ENCODE results near the gene CMAS.
"Not testable (repeated sequence)": the region's sequence is repeated elsewhere in the genome, so short reads cannot be mapped to it uniquely, and the experiment has no call there.

CMAS gene

DNA sequence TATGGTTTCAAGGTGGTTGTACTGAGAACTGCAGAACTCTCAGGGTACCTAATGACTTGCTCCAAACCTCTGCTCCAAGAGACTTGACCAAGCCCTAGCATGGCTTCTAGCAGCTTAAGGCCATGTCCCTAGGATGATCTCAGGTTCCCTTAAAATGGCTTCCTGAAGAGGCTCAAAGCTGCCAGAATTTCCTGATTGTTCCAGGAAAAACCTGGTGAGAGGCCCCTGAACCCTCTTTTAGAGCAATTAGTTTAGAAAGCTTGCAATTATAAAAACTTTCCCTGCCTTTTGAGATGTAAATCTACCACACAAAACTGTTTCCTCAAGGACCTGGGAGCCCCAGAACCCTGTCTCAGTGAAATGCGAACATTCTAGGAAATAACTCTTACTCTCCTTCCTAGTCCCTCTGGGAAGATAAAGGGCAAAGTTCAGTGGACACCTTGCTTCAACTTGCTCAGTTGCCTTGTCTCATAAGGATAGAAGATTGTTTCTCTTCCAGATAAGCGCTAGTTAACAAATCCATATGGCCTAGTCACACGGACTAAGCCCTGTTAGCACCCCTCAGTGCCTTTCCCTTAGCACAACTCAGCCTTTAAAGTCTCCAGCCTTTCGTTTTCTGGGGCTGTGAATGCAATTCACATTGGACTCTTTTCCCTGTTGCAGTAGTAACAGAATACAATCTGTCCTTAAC lies 2.5 kb downstream of the CMAS start:
- DNase-seq: no peak

DNA sequence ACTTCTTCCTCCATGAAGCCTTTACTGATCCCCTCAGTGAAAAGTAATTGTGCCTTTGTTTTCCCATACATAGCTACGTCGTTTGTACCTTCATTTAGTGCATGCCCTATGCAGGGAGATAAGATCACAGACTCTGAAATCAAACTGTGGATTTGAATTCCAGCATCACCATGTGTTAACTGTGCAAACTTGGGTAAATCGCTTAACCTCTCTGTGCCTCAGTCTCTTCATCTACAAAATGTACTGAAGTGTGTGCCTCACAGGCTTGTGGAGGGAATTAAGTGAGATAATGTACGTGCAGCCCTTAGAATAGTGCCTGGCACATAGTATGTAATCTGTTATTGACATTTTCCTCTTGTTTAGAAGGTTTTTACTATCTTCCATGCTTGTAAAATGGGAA lies 4.1 kb downstream of the CMAS start:
- DNase-seq: no peak

DNA sequence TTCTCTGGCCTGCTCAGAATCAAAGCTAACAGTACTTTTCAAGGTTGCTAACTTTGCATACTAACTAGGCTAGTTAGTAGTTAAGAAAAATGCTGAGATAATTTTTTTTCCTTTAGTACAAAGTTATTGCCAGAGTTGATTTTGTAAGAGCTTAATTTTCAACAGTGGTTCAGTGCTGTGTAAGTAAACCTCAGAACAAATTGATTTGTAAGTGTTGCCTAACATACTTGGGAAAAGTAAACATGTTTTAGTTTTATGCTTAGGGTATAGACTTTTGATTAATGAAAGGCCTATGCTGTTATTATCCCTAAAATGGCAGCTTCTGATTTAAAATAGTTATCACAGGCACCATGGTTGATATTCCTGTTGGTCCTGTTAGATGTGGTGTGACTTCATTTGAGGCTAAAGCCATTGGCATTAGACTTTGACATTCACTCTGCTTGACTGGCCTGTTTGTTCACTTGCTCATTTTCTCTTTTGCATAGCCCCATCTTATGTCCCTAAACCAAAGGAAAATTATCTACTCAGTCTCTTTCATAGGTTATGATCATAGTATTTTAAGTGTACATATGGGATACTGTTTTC lies 5.2 kb downstream of the CMAS start:
- no peak for DNase-seq

DNA sequence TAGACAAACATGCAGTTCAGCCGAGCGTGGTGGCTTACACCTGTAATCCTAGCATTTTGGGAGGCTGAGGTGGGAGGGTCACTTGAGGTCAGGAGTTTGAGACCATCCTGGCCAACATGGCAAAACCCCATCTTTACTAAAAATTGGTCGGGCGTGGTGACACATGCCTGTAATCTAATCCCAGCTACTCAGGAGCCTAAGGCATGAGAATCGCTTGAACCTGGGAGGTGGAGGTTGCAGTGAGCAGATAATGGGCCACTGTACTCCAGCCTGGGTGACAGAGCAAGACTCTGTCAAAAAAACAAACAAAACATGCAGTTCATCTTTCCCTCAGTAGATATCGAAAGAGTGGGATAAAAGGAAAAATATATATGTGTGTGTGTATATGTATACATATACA lies 7.0 kb downstream of the CMAS start:
- not testable (repeated sequence) for DNase-seq

DNA sequence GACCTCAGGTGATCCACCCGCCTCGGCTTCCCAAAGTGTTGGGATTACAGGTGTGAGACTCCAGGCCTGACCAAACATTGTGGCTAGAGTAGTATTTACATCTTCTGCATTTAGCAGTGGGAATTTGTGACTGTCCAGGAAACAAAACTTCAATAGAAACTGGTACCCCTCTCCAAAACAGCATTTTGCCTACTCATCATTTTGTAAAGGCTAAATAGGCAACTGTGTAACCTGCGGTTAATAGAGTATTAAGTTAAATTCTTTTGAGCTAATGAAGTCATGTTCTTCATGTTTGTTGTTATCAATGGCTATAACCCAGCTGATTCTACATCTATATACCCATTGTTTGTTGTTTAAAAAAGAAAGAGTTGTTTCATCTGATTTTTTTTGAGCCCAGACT lies 8.1 kb downstream of the CMAS start:
- DNase-seq: no peak

DNA sequence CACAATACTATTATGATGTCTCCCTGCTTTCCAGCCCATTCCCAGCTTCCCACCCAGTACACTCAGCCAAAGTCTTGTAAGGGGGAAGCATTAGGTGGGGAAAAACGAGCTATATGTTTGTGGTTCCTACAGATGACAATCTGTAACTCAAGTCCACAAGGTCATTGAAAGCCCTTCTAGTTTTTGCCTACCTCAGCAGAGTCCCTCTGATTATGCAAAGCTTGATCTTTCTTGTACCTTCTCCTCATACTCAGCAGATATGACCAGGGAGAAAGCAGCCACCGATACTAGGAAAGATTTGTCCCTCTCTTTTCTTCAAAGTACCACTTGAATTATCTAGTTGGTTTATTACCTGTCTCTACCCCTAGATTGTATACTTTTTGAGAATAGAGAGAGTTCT lies 10.6 kb downstream of the CMAS start:
- no peak for DNase-seq

DNA sequence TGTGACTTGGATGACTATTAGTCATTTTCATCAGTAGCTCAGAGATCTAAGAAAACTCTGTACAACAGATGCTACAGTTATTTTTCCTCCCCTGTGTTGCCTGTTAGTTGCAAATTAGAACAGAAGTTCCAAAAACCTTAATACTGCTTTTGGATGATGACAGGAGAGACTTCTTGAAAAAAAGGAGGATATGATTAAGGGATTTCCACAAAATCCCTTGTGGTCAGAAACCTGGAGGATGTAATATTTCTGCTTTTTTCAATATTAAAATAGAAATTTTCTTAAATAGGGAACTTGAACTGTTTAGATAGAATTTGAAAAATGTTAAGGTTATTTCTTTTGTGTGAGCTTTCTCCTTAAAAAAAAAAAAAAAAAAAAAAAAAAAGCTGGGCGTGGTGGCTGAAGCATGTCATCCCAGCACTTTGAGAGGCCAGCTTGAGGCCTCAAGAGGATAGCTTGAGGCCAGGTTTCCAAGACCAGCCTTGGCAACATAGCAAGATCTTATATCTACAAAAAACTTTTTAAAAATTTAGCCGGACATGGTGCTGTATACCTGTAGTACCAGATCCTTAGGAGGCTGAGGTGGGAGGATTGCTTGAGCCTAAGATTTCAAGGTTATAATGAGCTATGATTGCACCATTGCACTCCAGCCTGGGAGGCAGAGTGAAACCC lies 14.1 kb downstream of the CMAS start:
- DNase-seq: peak in 1 of 2 experiments; percentile 8

DNA sequence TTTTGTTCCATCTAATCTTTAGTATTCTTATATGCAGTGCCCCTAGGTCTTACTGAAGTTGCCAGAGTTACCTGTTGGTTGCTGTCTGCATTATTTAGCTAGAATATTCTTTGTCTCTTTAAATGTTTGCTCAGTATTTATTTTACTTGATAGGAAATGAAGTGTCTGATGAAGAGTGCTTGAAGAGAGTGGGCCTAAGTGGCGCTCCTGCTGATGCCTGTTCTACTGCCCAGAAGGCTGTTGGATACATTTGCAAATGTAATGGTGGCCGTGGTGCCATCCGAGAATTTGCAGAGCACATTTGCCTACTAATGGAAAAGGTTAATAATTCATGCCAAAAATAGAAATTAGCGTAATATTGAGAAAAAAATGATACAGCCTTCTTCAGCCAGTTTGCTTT lies 18.9 kb downstream of the CMAS start:
- DNase-seq: no peak

DNA sequence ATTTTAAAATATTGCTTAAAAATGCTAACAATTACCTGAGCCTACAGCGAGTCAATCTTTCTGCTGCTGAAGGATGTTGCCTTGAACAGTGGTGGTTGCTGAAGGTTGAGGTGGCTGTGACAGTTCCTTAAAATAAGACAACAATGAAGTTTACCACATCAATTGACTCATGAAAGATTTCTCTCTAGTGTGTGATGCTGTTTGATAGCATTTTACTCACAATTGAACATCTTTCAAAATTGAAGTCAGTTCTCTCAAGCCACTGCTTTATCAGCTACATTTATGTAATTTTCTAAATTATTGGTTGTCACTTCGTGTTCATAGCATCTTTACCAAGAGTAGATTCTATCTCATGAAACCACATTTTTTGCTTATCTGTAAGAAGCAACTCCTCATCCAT lies 20.3 kb downstream of the CMAS start:
- no peak for DNase-seq

DNA sequence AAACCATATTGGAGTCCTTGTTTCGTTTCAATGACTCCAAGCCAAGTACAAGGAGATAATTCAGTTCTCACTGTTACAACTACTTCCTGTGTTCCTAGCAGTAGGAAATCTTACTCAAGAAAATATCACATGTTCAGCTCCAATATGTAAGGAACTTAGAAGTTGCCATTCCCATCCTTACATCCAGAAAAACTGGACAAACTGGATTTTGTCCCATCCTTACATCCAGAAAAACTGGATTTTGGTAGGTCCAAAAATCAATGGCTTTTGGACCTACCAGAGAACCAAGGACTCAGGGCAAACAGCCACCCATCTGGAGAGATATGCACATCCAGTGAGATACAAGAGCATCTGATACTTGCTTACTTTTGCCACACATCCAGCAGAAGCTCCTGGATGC lies 23.8 kb downstream of the CMAS start:
- no peak for DNase-seq

DNA sequence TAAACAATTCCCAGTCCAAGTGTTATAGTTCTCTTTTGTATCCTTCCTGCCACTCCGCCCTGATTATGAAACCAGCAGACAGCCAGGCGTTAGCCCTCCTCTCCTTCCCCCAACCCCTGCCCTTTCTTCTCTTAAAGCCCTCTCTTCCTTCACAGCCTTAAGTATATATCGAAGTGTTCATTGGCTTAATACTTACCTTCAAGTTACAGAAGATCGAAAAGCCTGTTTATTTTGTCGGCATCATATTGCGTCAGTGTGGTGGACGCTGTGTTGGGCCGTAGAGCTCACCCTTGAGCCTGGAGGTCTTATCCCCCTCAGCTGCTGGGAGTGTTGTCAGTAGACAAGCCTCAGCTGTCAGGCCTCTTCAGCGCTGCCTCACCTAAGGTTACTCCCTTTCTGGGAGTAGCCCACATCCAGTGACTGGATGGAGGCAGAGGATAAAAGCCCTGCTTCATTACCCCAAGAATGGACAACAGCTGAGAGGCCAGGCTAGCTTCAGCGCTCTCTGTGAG lies 36.2 kb downstream of the CMAS start:
- DNase-seq: no peak

DNA sequence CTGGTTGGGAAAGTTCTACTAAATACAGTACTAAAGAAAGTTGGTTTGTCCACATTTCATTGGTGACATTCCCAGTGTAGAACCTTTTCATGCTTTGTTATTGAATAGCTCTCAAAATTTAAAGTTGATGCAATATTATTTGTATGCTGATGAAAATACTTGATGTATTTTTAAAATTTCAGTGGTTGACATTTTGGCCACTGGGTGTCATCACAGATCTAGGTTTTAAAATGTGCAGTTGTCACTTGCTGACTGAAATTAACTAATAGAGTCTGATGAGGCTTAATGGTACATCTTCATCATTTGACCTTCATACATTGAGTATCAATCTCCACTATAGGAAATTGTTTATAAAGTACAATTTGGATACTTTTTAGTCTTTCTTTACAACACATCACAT lies 37.1 kb downstream of the CMAS start:
- DNase-seq: peak; percentile 67 to 68

DNA sequence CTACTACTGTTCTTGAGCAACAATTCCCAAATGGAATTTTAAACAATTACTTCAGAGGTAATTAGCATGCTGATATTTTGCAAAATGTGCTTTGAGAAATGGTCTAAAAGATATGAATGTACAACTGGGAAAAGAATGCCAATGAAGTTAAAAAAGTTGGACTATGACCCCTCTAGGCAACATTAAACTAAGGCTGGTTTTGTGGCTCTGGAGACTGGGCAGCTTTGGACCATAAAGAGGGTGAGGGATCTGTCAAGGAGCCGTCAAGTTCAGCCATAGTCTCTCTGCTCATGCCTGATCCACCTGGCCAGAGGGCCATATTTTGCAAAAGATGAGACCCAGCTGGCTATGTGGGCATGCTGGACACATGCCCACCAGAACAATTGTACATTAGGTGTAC lies 38.8 kb downstream of the CMAS start:
- DNase-seq: no peak

DNA sequence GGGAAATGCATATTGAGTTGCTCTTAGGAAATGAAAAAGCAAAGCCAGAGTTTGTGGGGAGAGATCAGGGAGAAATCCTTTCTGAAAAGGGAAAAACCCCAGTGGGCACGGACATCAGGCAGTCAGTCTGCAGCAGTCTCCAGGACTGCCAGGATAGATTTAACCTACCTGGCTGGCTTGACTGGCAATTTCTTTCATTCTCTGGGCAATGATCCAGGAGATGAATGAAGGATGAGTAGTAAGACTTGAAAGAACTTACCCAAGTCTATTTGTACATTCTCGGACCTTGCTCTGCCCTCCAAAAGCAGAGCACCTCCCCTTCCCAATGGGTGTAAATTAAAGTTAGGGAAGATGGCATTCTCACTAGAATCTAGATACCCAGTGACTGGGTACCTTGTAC lies 42.9 kb downstream of the CMAS start:
- no peak for DNase-seq

DNA sequence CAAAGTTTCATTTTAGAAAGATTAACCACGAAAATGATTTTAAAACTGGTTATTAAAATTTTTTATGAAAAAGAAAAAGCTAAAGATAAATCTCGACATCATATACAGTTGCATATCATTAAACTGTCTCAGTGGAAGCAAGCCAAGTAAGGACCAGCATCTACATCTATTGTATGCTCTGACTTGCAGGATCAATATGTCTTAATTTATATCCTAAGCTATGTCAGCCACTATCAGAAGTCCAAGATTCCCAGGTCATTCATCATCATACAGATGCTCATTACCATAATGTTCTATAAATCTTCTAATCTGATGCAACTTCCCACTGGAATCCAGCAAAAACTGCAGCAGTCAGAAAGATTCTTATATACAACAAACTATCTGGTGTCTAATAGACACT lies 43.5 kb downstream of the CMAS start:
- no peak for DNase-seq

DNA sequence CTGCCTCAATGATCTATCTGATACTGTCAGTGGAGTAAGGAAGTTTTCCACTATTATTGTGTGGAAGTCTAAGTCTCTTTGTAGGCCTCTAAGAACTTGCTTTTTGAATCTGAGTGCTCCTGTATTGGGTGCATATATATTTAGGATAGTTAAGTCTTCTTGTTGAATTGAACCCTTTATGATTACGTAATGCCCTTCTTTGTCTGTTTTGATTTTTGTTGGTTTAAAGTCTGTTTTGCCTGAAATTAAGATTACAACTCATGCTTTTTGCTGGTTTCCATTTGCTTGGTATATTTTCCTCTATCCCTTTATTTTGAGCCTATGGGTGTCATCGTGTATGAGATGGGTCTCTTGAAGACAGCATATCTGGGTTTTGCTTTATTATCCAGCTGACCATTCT lies 53.0 kb downstream of the CMAS start:
- not testable (repeated sequence) for DNase-seq

DNA sequence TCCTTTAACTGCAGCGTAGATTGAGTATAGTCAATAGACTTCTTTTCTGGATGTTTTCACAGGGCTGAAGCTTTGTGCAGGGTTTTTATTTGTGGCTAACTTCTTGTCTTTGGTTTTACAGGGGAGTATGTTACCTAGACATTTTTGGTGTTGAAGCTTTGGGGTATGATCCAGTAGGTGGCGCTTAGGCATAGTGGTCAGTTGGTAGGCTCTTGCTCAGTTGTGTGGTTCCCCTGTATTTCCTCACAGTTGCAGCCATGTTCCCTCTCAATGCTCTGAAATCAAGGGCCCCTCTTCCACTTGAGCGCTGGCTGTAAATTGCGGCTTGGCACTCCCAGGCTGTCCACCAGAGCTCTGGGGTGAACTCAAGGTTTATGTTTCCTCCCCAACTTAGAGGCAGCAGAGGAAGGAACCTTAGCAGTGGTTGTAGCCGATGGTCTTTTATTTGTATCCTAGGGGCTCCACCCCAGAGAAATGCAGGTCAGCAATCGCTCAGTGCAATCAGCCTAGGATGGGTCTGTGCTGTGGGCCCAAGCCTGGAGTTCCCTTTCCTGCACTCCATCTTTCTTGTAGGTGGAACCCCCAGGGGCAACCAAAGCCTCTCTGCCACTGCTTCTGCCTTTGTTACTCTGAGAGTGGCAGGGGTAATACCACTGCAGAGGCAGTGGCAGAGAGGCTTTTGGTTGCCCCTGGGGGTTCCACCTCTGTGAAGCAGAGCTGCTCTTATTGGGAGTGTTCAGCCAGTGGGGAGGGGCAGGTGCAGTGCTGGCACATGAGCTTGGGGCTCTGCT lies 55.1 kb downstream of the CMAS start:
- DNase-seq: peak; percentile 83 to 84

DNA sequence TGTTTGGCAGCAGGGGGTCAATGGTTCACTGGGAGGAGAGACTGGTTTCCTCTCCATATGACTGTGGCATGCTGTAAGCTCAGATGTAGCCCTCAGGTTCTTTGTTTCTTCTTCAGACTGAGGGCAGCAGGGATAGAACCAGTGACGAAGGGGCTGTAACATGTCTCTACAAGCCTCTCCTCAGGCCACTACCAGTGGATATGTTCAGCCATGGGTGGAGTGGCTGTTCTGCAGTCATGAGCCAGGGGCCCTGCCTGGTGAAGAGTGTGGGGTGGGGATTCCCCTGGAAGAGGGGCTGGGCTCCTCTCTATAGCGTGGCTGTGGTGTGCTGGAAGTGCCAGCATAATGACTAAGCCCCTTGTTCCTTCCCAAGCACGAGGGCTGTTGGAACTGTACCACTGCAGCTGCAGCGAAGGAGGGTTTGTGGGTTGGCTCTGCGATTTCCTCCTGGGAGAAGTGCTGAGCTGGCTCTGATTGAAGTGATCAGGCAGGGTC lies 55.8 kb downstream of the CMAS start:
- DNase-seq: peak; percentile 67 to 71

DNA sequence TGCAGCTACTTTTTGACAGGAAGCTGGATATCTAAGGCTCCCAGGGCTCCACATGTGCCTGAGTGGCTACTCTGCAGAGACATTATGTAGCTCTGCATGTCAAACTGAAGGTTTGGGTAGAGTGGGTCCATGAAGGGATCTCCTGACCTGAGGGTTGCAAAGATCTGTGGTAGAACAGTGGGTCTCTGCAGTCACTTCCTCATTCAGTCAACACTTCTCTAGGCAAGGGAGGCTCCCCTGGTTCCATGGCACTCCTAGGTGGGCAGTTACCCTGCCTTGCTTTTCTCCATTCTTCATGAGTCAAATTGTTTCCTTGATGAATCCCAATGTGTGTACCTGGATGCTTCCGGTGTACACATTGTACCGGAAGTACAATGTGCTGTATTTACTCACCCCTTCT lies 57.4 kb downstream of the CMAS start:
- DNase-seq: peak; percentile 31 to 49

DNA sequence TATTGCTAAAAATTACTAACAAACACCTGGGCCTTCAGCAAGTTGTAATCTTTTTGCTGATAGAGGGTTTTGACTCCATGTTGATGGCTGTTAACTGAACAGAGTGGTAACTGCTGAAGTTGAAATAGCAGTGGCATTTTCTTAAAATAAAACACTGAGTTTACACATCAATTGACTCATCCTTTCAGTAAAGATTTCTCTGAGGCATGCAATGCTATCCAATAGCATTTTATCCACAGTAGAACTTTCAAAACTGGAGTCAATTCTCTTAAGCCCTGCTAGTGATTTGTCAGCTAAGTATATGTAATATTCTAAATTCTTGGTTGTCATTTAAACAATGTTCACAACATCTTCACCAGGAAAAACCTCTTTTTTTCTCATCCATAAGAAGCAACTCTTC lies 59.5 kb downstream of the CMAS start:
- no peak for DNase-seq

DNA sequence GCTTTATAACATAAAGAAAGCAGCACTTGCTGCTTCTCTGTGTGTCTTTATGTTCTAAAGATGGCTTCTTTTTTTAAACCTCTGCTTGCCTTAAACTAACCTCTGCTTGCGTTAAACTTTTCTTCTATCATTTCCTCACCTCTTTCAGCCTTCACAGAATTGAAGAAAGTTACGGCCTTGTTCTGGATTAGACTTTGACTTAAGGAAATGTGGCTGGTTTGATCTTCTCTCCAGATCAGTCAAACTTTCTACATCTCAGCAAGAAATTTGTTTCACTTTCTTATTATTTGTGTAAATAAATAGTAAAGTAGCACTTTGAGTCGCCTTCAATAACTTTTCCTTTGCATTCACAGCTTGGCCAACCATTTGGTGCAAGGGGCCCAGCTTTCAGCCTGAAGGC lies 64.2 kb downstream of the CMAS start:
- no peak for DNase-seq

Measured in Kasumi-1 (cell line).